SK-N-SH (cell line): ENCODE results near the gene PLXNA4. TPM values are rescaled to one million over a fixed set of nuclear protein-coding genes. Genes with fewer than 3 reads are reported as not detected.

Experiments
- CTCF ChIA-PET: fragments of 300-600, 350-600 bp; formaldehyde crosslinking; extraction: SDS; loops from one replicate; lab custom pipeline; 2021; lab: Yijun Ruan, JAX
- POLR2A ChIA-PET: fragments of 350-600 bp; sonication (Branson Sonifier 250); formaldehyde crosslinking; extraction: SDS; loops from one replicate; lab custom pipeline; 2020; ENCODE audit warnings: antibody characterized with exemption, inconsistent platforms; lab: Yijun Ruan, JAX
- DNase-seq: peaks from one replicate; pipeline ENCODE4 v3.0.0; 2012
- H2AFZ ChIP-seq: fragments of 200-600 bp; sonication (generic); 2 replicates; pipeline ENCODE4 v1.8.1; 2016; ENCODE audit warnings: antibody characterized with exemption, mild to moderate bottlenecking, low read depth
- H3F3A ChIP-seq: fragments of 200-600 bp; sonication (generic); replicated peaks from 2 replicates; pipeline ENCODE3; 2016; ENCODE audit warnings: antibody characterized with exemption, mild to moderate bottlenecking; ENCODE audit not compliant: insufficient read depth
- H3K27ac ChIP-seq, 2 experiments: fragments of 200-500 bp in 1 of 2; fragments of 200-600 bp in 1 of 2; sonication (Bioruptor generic) in 1 of 2; sonication (generic), shearing (Covaris generic) in 1 of 2; 2 replicates each; pipeline versions ENCODE4 v1.5.1 to v1.6.1; 2014 to 2016; ENCODE audit warnings: low read depth in 2 of 2, inconsistent platforms in 1 of 2, low read length in 1 of 2, mild to moderate bottlenecking in 1 of 2, mixed read lengths in 1 of 2
- H3K27me3 ChIP-seq: fragments of 200-600 bp; sonication (generic), shearing (Covaris generic); 2 replicates; pipeline ENCODE4 v1.6.1; 2016; ENCODE audit warnings: mixed run types; ENCODE audit not compliant: insufficient read depth
- H3K36me3 ChIP-seq, 2 experiments: fragments of 200-500 bp in 1 of 2; fragments of 200-600 bp in 1 of 2; sonication (Bioruptor generic) in 1 of 2; sonication (generic) in 1 of 2; replicated peaks in 1 of 2; 2 replicates each; pipeline versions ENCODE3 to v1.5.1; 2014 to 2016; ENCODE audit warnings: low read length in 1 of 2, mild to moderate bottlenecking in 1 of 2; ENCODE audit not compliant: insufficient read depth in 2 of 2, control insufficient read depth in 1 of 2
- H3K4me1 ChIP-seq, 2 experiments: fragments of 200-500 bp in 1 of 2; fragments of 200-600 bp in 1 of 2; sonication (Bioruptor generic) in 1 of 2; sonication (generic), shearing (Covaris generic) in 1 of 2; 2 replicates each; pipeline versions ENCODE4 v1.5.1 to v1.6.1; 2014 to 2016; ENCODE audit warnings: low read depth in 1 of 2, low read length in 1 of 2, mixed run types in 1 of 2; ENCODE audit not compliant: insufficient read depth in 2 of 2, control insufficient read depth in 1 of 2
- H3K4me2 ChIP-seq: fragments of 200-600 bp; sonication (generic), shearing (Covaris generic); 2 replicates; pipeline ENCODE4 v1.6.1; 2017; ENCODE audit warnings: mixed run types
- H3K4me3 ChIP-seq, 2 experiments: fragments of 200-500 bp in 1 of 2; fragments of 200-600 bp in 1 of 2; sonication (Bioruptor generic) in 1 of 2; sonication (generic), shearing (Covaris generic) in 1 of 2; 2 replicates each; pipeline versions ENCODE4 v1.5.1 to v1.8.1; 2014 to 2016; ENCODE audit warnings: low read depth in 2 of 2, inconsistent platforms in 1 of 2, low read length in 1 of 2, mild to moderate bottlenecking in 1 of 2, mixed read lengths in 1 of 2, moderate library complexity in 1 of 2
- H3K79me2 ChIP-seq: fragments of 200-600 bp; sonication (generic); 2 replicates; pipeline ENCODE4 v1.8.1; 2017; ENCODE audit warnings: mild to moderate bottlenecking; ENCODE audit not compliant: insufficient read depth
- H3K9ac ChIP-seq: fragments of 200-600 bp; sonication (generic); 2 replicates; pipeline ENCODE4 v1.6.1; 2017; ENCODE audit warnings: mixed run types
- H3K9me2 ChIP-seq: fragments of 200-600 bp; sonication (generic); 2 replicates; pipeline ENCODE4 v1.6.1; 2017; ENCODE audit warnings: mixed run types
- H3K9me3 ChIP-seq: fragments of 200-600 bp; sonication (generic); 2 replicates; pipeline ENCODE4 v1.6.1; 2017; ENCODE audit warnings: mixed run types, mild to moderate bottlenecking, moderate library complexity
- H4K20me1 ChIP-seq: fragments of 200-600 bp; sonication (generic); 2 replicates; pipeline ENCODE4 v1.6.1; 2017; ENCODE audit warnings: mild to moderate bottlenecking, mixed run types; ENCODE audit not compliant: insufficient read depth
- EP300 ChIP-seq, 2 experiments: IDR thresholded peaks; 2 replicates each; pipeline versions ENCODE4 v1.4.0 to v1.6.1; 2012; ENCODE audit warnings: borderline replicate concordance in 1 of 2, low read depth in 1 of 2, low read length in 1 of 2
- FOXM1 ChIP-seq: IDR thresholded peaks from 2 replicates; pipeline ENCODE4 v1.4.0; 2012; ENCODE audit warnings: low read depth, mild to moderate bottlenecking
- JUND ChIP-seq: IDR thresholded peaks from 2 replicates; pipeline ENCODE4 v1.4.0; 2012
- MEF2A ChIP-seq: IDR thresholded peaks from 2 replicates; pipeline ENCODE4 v1.4.0; 2012; ENCODE audit warnings: low read depth, borderline replicate concordance
- MXI1 ChIP-seq: IDR thresholded peaks from 2 replicates; pipeline ENCODE4 v1.6.1; 2012; ENCODE audit warnings: mild to moderate bottlenecking, low read depth, low read length, improper control_type of control experiment
- NFIC ChIP-seq: IDR thresholded peaks from 2 replicates; pipeline ENCODE4 v1.4.0; 2012; ENCODE audit warnings: borderline replicate concordance
- RAD21 ChIP-seq: IDR thresholded peaks from 2 replicates; pipeline ENCODE4 v1.6.1; 2012; ENCODE audit warnings: mild to moderate bottlenecking, low read length
- RCOR1 ChIP-seq: fragments of 150-350 bp; IDR thresholded peaks from 2 replicates; pipeline ENCODE4 v1.6.1; 2017; ENCODE audit warnings: antibody characterized with exemption, low read length
- RXRA ChIP-seq: IDR thresholded peaks from 2 replicates; pipeline ENCODE4 v1.4.0; 2012; ENCODE audit warnings: low read depth, mild to moderate bottlenecking, borderline replicate concordance
- SIN3A ChIP-seq: IDR thresholded peaks from 2 replicates; pipeline ENCODE4 v1.6.1; 2012; ENCODE audit warnings: low read depth, mild to moderate bottlenecking, low read length, moderate library complexity, borderline replicate concordance
- TAF1 ChIP-seq: IDR thresholded peaks from 2 replicates; pipeline ENCODE4 v1.6.1; 2012; ENCODE audit warnings: low read depth, mild to moderate bottlenecking, low read length, moderate library complexity, borderline replicate concordance
- WGBS: methylation state at CpG from one replicate; pipeline ENCODE4 v1.1.6; 2017; ENCODE audit warnings: low lambda C conversion rate; 5-methylcytosine and 5-hydroxymethylcytosine counted together
- polyA plus RNA-seq, 3 experiments: library from polyadenylated mRNA; depleted of rRNA; stranded (reverse); fragments of >200 nt; gene quantifications; 2 replicates each; pipeline ENCODE4 v1.2.3, GENCODE V29; 2012
- TF ChIP-seq, protein P1 (sequence below): fragments of 150-350 bp; IDR thresholded peaks from 2 replicates; pipeline ENCODE4 v1.6.1; 2017; ENCODE audit warnings: antibody characterized with exemption, low read length, low read depth, borderline replicate concordance
- TF ChIP-seq, protein P2 (sequence below): IDR thresholded peaks from 2 replicates; pipeline ENCODE4; 2012
- TF ChIP-seq, protein P3 (sequence below): IDR thresholded peaks from 2 replicates; pipeline ENCODE4 v1.4.0; 2012; ENCODE audit warnings: low read depth, borderline replicate concordance
- TF ChIP-seq, protein P4 (sequence below): fragments of 150-350 bp; IDR thresholded peaks from 2 replicates; pipeline ENCODE4 v1.6.1; 2016; ENCODE audit warnings: mild to moderate bottlenecking, low read depth, low read length
- TF ChIP-seq, protein P5 (sequence below): fragments of 200-600 bp; sonication (generic); IDR thresholded peaks from 2 replicates; pipeline ENCODE4 v1.6.1; 2017; ENCODE audit warnings: antibody characterized with exemption, mild to moderate bottlenecking, moderate library complexity

PLXNA4 gene
- polyA plus RNA-seq, 1 of the 3 experiments (the other 2 are of a cell fraction): 2.4 TPM

DNA sequence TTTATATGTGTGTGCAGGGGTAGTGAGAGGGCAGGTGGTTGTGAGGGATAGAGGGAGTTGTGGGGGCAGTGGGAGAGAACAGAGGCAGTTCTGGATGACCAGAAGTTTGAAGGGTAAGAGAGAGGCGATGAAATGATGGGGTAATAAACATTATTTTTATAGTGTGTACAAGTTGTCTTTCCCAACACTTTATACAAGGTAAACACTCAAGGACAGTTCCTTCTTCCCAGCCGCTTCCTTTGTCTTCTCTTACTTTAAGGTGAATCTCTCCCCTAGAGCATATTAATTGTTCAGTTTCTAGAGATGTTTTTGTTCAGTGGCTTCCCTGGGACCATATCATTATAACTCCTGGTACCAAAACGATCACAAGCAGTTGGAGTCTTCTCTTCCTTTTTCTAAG is 475.8 kb downstream of the PLXNA4 start:
- no peaks in the 10 kb centered on the region for H3F3A ChIP-seq
- H3K36me3 ChIP-seq: peaks cover 0 to 9% of the 10 kb centered on the region in 2 experiments
- no peaks in the 10 kb centered on the region; a peak in 1 of 4 replicates for H3K4me1 ChIP-seq
- H3K9me3 ChIP-seq: no peaks in the 10 kb centered on the region
- CTCF ChIA-PET: no interaction called here
- WGBS: 83% methylated on average over 3 of the region's 3 CpGs
- H2AFZ ChIP-seq: no peak overlapping the region
- H3K4me2 ChIP-seq: no peak overlapping the region
- no peak for DNase-seq
- H3K9me2 ChIP-seq: no peaks in the 10 kb centered on the region
- no peak overlapping the region for H3K27ac ChIP-seq
- no peaks in the 10 kb centered on the region for H3K79me2 ChIP-seq
- TF ChIP-seq RXRA: no peak
- no peak for TF ChIP-seq NFIC
- no peak for TF ChIP-seq RAD21
- no peak for TF ChIP-seq MXI1
- no peak for TF ChIP-seq EP300 (IDR thresholded peaks at IDR 0.05; ENCODE audit: borderline replicate concordance in 1 of 2, low read depth in 1 of 2, low read length in 1 of 2)
- TF ChIP-seq JUND: no peak
- no peak for TF ChIP-seq FOXM1
- TF ChIP-seq, protein P1, sequence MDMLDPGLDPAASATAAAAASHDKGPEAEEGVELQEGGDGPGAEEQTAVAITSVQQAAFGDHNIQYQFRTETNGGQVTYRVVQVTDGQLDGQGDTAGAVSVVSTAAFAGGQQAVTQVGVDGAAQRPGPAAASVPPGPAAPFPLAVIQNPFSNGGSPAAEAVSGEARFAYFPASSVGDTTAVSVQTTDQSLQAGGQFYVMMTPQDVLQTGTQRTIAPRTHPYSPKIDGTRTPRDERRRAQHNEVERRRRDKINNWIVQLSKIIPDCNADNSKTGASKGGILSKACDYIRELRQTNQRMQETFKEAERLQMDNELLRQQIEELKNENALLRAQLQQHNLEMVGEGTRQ: no peak
- TF ChIP-seq, protein P2, sequence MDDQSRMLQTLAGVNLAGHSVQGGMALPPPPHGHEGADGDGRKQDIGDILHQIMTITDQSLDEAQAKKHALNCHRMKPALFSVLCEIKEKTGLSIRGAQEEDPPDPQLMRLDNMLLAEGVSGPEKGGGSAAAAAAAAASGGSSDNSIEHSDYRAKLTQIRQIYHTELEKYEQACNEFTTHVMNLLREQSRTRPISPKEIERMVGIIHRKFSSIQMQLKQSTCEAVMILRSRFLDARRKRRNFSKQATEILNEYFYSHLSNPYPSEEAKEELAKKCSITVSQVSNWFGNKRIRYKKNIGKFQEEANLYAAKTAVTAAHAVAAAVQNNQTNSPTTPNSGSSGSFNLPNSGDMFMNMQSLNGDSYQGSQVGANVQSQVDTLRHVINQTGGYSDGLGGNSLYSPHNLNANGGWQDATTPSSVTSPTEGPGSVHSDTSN: no peak
- TF ChIP-seq, protein P3, sequence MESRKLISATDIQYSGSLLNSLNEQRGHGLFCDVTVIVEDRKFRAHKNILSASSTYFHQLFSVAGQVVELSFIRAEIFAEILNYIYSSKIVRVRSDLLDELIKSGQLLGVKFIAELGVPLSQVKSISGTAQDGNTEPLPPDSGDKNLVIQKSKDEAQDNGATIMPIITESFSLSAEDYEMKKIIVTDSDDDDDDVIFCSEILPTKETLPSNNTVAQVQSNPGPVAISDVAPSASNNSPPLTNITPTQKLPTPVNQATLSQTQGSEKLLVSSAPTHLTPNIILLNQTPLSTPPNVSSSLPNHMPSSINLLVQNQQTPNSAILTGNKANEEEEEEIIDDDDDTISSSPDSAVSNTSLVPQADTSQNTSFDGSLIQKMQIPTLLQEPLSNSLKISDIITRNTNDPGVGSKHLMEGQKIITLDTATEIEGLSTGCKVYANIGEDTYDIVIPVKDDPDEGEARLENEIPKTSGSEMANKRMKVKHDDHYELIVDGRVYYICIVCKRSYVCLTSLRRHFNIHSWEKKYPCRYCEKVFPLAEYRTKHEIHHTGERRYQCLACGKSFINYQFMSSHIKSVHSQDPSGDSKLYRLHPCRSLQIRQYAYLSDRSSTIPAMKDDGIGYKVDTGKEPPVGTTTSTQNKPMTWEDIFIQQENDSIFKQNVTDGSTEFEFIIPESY: no peak
- TF ChIP-seq MEF2A: no peak
- TF ChIP-seq RCOR1: no peak
- no peak for TF ChIP-seq TAF1
- TF ChIP-seq SIN3A: no peak
- TF ChIP-seq, protein P4, sequence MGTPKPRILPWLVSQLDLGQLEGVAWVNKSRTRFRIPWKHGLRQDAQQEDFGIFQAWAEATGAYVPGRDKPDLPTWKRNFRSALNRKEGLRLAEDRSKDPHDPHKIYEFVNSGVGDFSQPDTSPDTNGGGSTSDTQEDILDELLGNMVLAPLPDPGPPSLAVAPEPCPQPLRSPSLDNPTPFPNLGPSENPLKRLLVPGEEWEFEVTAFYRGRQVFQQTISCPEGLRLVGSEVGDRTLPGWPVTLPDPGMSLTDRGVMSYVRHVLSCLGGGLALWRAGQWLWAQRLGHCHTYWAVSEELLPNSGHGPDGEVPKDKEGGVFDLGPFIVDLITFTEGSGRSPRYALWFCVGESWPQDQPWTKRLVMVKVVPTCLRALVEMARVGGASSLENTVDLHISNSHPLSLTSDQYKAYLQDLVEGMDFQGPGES: no peak
- TF ChIP-seq, protein P5, sequence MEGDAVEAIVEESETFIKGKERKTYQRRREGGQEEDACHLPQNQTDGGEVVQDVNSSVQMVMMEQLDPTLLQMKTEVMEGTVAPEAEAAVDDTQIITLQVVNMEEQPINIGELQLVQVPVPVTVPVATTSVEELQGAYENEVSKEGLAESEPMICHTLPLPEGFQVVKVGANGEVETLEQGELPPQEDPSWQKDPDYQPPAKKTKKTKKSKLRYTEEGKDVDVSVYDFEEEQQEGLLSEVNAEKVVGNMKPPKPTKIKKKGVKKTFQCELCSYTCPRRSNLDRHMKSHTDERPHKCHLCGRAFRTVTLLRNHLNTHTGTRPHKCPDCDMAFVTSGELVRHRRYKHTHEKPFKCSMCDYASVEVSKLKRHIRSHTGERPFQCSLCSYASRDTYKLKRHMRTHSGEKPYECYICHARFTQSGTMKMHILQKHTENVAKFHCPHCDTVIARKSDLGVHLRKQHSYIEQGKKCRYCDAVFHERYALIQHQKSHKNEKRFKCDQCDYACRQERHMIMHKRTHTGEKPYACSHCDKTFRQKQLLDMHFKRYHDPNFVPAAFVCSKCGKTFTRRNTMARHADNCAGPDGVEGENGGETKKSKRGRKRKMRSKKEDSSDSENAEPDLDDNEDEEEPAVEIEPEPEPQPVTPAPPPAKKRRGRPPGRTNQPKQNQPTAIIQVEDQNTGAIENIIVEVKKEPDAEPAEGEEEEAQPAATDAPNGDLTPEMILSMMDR: no peak
- TF ChIP-seq, all 33 proteins: peak for 0
- Histone ChIP-seq H4K20me1 (no peaks in the 10 kb centered on the region), H3K27me3 (no peaks in the 10 kb centered on the region), H3K9ac (no peak overlapping the region), H3K4me3 (no peak overlapping the region)
- POLR2A ChIA-PET: no interaction called here
